Stimulated activated CD4-positive, alpha-beta T cell treated with anti-CD3 and anti-CD28 coated beads, Interleukin-15, amount 100 ng/mL, for 48 hours (primary cell): ENCODE measurements around the gene AUP1.
"Not testable (repeated sequence)": the region's sequence is repeated elsewhere in the genome, so short reads cannot be mapped to it uniquely, and the experiment has no call there.

Experiments used
- DNase-seq, 2 donors: peaks; one replicate each; pipeline ENCODE4 v3.0.0-alpha.2; 2020; ENCODE audit warnings: low read depth in 2 of 2

AUP1 gene

GRCh38 chr2:74498500-74499266, 30.8 kb downstream of the AUP1 start:
- no peak for DNase-seq

GRCh38 chr2:74497777-74498499, 31.6 kb downstream of the AUP1 start:
- DNase-seq = no peak

GRCh38 chr2:74496997-74497776, 32.3 kb downstream of the AUP1 start:
- DNase-seq = no peak

GRCh38 chr2:74495440-74495839, 34.1 kb downstream of the AUP1 start:
- no peak for DNase-seq

GRCh38 chr2:74493546-74493945, 36.0 kb downstream of the AUP1 start:
- no peak for DNase-seq

GRCh38 chr2:74491648-74492544, 37.6 kb downstream of the AUP1 start:
- DNase-seq = no peak

GRCh38 chr2:74489906-74490305, 39.6 kb downstream of the AUP1 start:
- no peak for DNase-seq

- no peak for DNase-seq
Measured at GRCh38 chr2:74488643-74489481, 40.6 kb downstream of the AUP1 start.

- no peak for DNase-seq
Measured at GRCh38 chr2:74486141-74486540, 43.4 kb downstream of the AUP1 start.

- not testable (repeated sequence) for DNase-seq
Measured at GRCh38 chr2:74483675-74484164, 45.8 kb downstream of the AUP1 start.

GRCh38 chr2:74482801-74483674, 46.5 kb downstream of the AUP1 start, which contains the start of the genes CCDC142 and TTC31:
CCDC142 (minus strand) TSS chr2:74482998; CDS start chr2:74482837, 161 bp downstream.
TTC31 (plus strand) TSS chr2:74483081; CDS start chr2:74483096, 15 bp downstream.
- peak; percentile 89 to 93 for DNase-seq

- DNase-seq = peak in 1 of 2 donors; percentile 44
Measured at GRCh38 chr2:74481961-74482800, 47.3 kb downstream of the AUP1 start.

GRCh38 chr2:74481431-74481830, 48.1 kb downstream of the AUP1 start:
- no peak for DNase-seq
